ENCODE measurements around the gene CEP170.

DNA sequence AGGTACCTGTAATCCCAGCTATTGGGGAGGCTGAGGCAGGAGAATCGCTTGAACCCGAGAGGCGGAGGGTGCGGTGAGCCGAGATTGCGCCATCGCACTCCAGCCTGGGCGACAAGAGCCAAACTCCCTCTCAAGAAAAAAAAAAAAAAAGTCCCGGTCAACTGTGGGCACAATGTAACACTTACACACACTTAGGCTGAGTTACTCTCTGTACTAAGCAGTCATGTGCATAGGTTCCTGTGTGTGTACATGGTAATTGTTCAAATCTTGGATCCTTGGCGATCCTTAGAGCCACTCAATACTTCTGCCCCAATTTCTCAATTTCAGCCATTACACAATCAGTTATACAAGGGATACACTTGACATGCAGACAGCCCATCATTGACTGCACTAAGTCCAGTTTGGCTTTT is 12.4 kb upstream of the CEP170 start:
- TF ChIP-seq CHD4 (IDR thresholded peaks at IDR 0.05) (no peak), FOXK2 (IDR thresholded peaks at IDR 0.05) (no peak), CEBPB (IDR thresholded peaks at IDR 0.05; ENCODE audit: borderline replicate concordance in 1 of 2, low read depth in 2 of 2, low read length in 2 of 2) (no peak), ETV6 (conservative IDR thresholded peaks at IDR 0.05 in 1 of 2, IDR thresholded peaks at IDR 0.05 in 1 of 2; ENCODE audit: borderline replicate concordance in 1 of 2, low read depth in 1 of 2) (no peak), FOXM1 (IDR thresholded peaks at IDR 0.05; ENCODE audit: low read depth, low read length) (no peak), ZSCAN29 (IDR thresholded peaks at IDR 0.05) (no peak), POLR2A (IDR thresholded peaks at IDR 0.05; ENCODE audit: low read depth, low read length) (no peak), EZH2 (IDR thresholded peaks at IDR 0.05; ENCODE audit: borderline replicate concordance, control insufficient read depth, low read depth, low read length) (no peak)
- TF ChIP-seq, protein P1, sequence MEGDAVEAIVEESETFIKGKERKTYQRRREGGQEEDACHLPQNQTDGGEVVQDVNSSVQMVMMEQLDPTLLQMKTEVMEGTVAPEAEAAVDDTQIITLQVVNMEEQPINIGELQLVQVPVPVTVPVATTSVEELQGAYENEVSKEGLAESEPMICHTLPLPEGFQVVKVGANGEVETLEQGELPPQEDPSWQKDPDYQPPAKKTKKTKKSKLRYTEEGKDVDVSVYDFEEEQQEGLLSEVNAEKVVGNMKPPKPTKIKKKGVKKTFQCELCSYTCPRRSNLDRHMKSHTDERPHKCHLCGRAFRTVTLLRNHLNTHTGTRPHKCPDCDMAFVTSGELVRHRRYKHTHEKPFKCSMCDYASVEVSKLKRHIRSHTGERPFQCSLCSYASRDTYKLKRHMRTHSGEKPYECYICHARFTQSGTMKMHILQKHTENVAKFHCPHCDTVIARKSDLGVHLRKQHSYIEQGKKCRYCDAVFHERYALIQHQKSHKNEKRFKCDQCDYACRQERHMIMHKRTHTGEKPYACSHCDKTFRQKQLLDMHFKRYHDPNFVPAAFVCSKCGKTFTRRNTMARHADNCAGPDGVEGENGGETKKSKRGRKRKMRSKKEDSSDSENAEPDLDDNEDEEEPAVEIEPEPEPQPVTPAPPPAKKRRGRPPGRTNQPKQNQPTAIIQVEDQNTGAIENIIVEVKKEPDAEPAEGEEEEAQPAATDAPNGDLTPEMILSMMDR (IDR thresholded peaks at IDR 0.05 in 2 of 3, conservative IDR thresholded peaks at IDR 0.05 in 1 of 3; ENCODE audit: control insufficient read depth in 2 of 3, extremely low read depth in 1 of 3, insufficient read depth in 1 of 3, low read depth in 3 of 3, low read length in 3 of 3) = no peak
- TF ChIP-seq, protein P2, sequence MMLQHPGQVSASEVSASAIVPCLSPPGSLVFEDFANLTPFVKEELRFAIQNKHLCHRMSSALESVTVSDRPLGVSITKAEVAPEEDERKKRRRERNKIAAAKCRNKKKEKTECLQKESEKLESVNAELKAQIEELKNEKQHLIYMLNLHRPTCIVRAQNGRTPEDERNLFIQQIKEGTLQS (IDR thresholded peaks at IDR 0.05; ENCODE audit: borderline replicate concordance, extremely low read depth, low read depth, low read length) = no peak
